BE2C (cell line): Measurements from ENCODE around the gene ADH1B.
"Not testable (repeated sequence)": the region's sequence is repeated elsewhere in the genome, so short reads cannot be mapped to it uniquely, and the experiment has no call there.

Source experiments
- DNase-seq: peaks from one replicate; pipeline ENCODE4 v3.0.0-alpha.2; 2020
- H3K27me3 ChIP-seq: fragments of 250-450 bp; sonication (Bioruptor Pico); 2 replicates; pipeline ENCODE4 v1.5.1; 2020; ENCODE audit warnings: mild to moderate bottlenecking
- H3K36me3 ChIP-seq: fragments of 250-450 bp; sonication (Bioruptor Pico); 2 replicates; pipeline ENCODE4 v1.5.1; 2020; ENCODE audit warnings: mild to moderate bottlenecking
- H3K4me1 ChIP-seq: fragments of 250-450 bp; sonication (Bioruptor Pico); 2 replicates; pipeline ENCODE4 v1.5.1; 2020
- H3K4me3 ChIP-seq: 2 replicates; pipeline ENCODE4 v1.5.1; 2011; ENCODE audit warnings: low read depth, low read length
- H3K9me3 ChIP-seq: fragments of 250-450 bp; sonication (Bioruptor Pico); 2 replicates; pipeline ENCODE4 v1.5.1; 2020
- TF ChIP-seq, protein P1 (sequence below): IDR thresholded peaks from 2 replicates; pipeline ENCODE4 v1.5.1; 2012; ENCODE audit warnings: mild to moderate bottlenecking, low read depth, low read length

Gene ADH1B

DNA sequence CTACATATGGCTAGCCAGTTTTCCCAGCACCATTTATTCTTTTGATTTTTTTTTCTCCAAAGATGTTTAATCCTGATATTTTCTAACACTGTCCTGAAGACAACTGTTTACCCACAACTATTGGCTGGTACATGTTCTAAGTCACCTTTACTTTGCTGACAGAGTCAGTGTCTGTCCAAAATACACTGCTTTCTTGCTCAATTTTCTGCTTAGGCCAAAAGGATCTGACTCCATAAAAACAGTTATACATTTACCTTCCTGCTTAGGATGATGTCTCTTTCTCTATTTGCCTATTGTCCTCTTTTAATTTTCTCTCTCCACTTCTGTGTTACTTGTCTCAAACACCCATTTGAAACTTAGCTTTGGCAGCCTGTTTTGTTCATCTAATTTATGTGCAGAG, 28.1 kb upstream of the ADH1B start:
- Histone ChIP-seq H3K4me3 (no peak overlapping the region), H3K4me1 (no peaks in the 10 kb centered on the region), H3K36me3 (no peaks in the 10 kb centered on the region), H3K27me3 (no peaks in the 10 kb centered on the region), H3K9me3 (no peaks in the 10 kb centered on the region)
- TF ChIP-seq, protein P1, sequence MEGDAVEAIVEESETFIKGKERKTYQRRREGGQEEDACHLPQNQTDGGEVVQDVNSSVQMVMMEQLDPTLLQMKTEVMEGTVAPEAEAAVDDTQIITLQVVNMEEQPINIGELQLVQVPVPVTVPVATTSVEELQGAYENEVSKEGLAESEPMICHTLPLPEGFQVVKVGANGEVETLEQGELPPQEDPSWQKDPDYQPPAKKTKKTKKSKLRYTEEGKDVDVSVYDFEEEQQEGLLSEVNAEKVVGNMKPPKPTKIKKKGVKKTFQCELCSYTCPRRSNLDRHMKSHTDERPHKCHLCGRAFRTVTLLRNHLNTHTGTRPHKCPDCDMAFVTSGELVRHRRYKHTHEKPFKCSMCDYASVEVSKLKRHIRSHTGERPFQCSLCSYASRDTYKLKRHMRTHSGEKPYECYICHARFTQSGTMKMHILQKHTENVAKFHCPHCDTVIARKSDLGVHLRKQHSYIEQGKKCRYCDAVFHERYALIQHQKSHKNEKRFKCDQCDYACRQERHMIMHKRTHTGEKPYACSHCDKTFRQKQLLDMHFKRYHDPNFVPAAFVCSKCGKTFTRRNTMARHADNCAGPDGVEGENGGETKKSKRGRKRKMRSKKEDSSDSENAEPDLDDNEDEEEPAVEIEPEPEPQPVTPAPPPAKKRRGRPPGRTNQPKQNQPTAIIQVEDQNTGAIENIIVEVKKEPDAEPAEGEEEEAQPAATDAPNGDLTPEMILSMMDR = no peak
- DNase-seq = no peak

DNA sequence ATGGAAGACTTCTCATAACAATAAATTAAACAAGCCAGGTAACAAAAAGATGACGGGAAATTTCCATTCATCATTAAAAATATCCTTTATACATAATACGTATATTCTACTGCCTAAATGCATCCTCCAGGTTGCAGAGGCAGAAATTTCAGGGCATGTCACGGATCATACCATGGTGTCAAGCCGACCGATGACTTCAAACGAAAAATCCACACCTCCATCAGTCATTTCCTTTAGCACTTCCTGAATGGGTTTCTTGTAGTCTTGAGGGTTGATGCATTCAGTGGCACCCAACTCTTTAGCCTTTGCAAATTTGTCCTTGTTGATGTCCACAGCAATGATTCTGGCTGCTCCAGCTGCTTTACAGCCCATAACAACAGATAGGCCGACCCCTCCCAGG, 21.4 kb upstream of the ADH1B start:
- not testable (repeated sequence) for H3K9me3 ChIP-seq, H3K36me3 ChIP-seq, H3K4me1 ChIP-seq, H3K4me3 ChIP-seq, H3K27me3 ChIP-seq, DNase-seq

DNA sequence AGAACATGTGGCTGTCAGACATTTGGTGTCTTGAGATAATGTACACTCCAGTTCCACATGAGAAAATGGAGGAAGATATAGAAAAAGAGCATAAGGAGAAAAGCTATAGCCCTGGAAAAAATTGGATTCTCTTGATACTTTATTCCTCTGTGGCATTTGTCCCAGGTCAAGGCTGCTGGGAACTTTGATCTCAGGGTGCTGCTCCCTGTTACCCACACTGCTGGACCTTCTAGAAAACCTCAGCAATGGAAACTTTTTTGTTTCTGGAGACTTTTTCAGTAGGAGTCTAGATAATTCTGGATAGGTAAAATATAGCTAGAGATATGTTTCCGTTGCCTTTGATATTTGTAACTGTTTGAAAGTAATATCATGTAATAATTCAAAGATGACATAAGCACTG, 20.2 kb upstream of the ADH1B start:
- Histone ChIP-seq H3K4me1 (no peaks in the 10 kb centered on the region), H3K36me3 (no peaks in the 10 kb centered on the region), H3K4me3 (no peak overlapping the region), H3K27me3 (no peaks in the 10 kb centered on the region), H3K9me3 (no peaks in the 10 kb centered on the region)
- TF ChIP-seq, protein P1 = no peak
- no peak for DNase-seq

DNA sequence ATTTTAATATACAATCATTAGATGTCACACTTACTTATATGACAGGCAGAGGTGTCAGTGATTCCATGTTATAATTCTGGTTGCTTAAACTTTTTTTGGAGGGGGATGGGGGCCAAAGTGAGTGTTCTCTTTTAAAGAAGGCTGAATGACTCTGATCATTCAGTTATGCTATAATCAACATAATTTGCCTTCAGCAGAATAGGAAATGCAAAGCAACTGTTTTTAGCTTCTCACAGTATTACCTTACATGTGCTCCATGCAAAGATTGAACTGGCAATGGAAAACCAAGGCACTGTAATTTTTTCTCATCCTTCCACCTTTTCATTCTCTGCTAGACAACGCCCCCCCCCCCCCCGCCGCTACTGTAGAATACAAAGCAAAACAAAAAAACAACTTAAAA, 18.0 kb upstream of the ADH1B start:
- no peaks in the 10 kb centered on the region for H3K9me3 ChIP-seq
- H3K4me3 ChIP-seq = no peak overlapping the region
- no peaks in the 10 kb centered on the region for H3K36me3 ChIP-seq
- H3K4me1 ChIP-seq = no peaks in the 10 kb centered on the region
- no peaks in the 10 kb centered on the region for H3K27me3 ChIP-seq
- DNase-seq = no peak
- TF ChIP-seq, protein P1 = no peak

DNA sequence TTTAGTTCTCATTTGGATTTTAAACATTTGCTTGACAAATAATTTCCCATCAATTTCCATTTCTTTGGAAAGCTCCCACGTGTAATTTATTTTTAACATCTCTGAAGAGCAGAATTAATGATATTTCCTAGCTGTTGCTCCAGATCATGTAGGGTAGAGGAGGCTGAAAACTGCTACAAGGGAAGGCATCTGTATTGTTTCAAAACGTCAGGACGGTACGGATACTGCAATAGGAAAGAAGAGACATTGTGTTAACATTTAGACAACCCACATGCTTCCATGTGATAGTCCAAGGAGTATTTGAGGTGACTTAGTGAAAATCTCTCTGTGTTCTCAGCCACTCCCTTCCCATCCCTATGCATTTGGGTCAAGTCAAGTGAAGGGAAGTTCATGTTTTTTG, 15.4 kb upstream of the ADH1B start:
- H3K9me3 ChIP-seq = no peaks in the 10 kb centered on the region
- no peak overlapping the region for H3K4me3 ChIP-seq
- TF ChIP-seq, protein P1 = no peak
- H3K36me3 ChIP-seq = no peaks in the 10 kb centered on the region
- H3K4me1 ChIP-seq = no peaks in the 10 kb centered on the region
- H3K27me3 ChIP-seq = no peaks in the 10 kb centered on the region
- DNase-seq = no peak

DNA sequence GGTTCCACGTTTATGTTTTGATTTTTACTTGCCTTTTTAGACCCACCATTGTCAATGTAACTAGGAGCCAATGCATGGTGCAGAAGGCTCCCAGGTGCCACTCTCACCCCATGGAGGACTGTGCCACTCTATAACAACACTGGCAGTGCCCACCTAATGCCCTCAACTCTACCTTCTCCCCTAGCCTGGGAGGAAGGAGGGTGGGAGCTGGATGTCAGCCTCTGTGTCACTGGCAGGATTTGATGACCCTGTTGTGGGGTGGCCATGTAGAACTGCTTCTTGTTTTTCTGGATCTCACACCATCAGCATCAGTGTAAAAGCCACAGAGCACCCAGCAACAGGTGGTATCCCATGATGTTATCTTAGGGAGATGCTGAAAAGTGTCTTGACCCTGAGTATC, 13.7 kb upstream of the ADH1B start:
- no peaks in the 10 kb centered on the region for H3K4me1 ChIP-seq
- no peaks in the 10 kb centered on the region for H3K36me3 ChIP-seq
- TF ChIP-seq, protein P1 = no peak

DNA sequence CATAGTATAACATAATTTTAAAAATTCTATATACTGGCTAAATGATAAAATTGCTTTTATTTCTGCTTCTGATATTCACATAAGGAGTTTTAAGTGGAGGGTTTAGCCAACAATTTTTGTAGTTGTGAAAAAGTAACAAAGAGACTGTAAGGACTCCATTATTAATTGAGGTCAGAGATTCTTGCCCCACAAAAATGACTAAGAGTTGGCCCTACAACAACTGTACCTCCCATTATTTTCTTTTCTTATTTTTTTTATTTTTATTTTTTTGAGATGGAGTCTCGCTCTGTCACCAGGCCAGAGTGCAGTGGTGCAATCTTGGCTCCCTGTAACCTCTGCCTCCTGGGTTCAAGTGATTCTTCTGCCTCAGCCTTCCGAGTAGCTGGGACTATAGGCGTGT, 9.4 kb upstream of the ADH1B start:
- H3K9me3 ChIP-seq = no peaks in the 10 kb centered on the region
- H3K4me3 ChIP-seq = no peak overlapping the region
- no peak for DNase-seq
- TF ChIP-seq, protein P1 = no peak
- no peaks in the 10 kb centered on the region for H3K36me3 ChIP-seq
- no peaks in the 10 kb centered on the region for H3K27me3 ChIP-seq
- no peaks in the 10 kb centered on the region for H3K4me1 ChIP-seq

More for the DNA sequence above, 13.7 kb upstream of the ADH1B start:
- Histone ChIP-seq H3K9me3 (no peaks in the 10 kb centered on the region), H3K27me3 (no peaks in the 10 kb centered on the region), H3K4me3 (no peak overlapping the region)
- DNase-seq = no peak
